ENCODE data around the gene DALRD3. TPM values are rescaled to one million over a fixed set of nuclear protein-coding genes. Genes with fewer than 3 reads are reported as not detected.

Gene DALRD3, protein sequence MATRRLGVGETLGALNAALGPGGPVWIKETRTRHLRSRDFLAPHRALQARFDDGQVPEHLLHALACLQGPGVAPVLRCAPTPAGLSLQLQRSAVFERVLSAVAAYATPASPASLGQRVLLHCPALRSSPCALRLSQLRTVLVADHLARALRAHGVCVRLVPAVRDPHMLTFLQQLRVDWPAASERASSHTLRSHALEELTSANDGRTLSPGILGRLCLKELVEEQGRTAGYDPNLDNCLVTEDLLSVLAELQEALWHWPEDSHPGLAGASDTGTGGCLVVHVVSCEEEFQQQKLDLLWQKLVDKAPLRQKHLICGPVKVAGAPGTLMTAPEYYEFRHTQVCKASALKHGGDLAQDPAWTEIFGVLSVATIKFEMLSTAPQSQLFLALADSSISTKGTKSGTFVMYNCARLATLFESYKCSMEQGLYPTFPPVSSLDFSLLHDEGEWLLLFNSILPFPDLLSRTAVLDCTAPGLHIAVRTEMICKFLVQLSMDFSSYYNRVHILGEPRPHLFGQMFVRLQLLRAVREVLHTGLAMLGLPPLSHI
- 10 to 100 TPM; 17.1 to 26.9 (median 21.8) TPM for polyA plus RNA-seq

DNA sequence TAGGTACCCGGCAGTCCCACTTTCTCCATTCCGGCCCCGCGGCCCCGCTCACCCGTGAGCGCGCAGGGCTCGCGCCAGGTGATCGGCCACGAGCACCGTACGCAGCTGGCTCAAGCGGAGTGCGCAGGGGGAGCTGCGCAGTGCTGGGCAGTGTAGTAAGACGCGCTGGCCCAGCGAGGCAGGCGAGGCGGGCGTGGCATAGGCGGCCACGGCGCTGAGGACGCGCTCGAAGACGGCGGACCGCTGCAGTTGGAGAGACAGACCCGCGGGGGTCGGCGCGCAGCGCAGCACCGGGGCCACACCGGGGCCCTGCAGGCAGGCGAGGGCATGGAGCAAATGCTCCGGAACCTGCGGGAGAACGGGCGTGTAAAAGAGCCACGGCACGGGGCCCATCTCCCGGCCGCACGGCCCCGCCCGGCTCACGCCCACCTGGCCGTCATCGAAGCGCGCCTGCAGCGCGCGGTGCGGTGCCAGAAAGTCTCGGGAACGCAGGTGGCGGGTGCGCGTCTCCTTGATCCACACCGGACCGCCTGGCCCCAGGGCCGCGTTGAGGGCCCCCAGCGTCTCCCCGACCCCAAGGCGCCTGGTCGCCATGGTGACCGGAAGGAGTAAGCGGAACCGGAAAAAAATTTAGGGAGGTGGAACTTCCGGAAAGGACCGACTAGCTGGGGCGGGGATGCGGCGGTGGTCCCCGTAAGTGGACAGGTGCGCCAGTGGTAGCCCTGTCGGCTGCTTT is at the start of gene DALRD3:
DALRD3 (minus strand) TSS at position 610 of the 736 bp plus-strand sequence; CDS start at position 594, 16 bp downstream.
- Mint-ChIP-seq H3K4me1 (peaks cover 36 to 40% of the 10 kb centered on the region in 2 donors), H3K4me3 (peak within 1 kb of the TSS; percentile 89 to 97 (median 91)), H3K36me3 (peaks cover 0 to 5% (median 3%) of the 10 kb centered on the region in 3 donors), H3K27me3 (ENCODE audit: low read depth in 3 of 3) (peaks cover 5 to 13% (median 6%) of the 10 kb centered on the region in 3 donors), H3K27ac (peak within 1 kb of the TSS; percentile 79 to 93 (median 91)), H3K9me3 (no peaks in the 10 kb centered on the region)
- peak; percentile 70 to 71 (median 70) for DNase-seq

DNA sequence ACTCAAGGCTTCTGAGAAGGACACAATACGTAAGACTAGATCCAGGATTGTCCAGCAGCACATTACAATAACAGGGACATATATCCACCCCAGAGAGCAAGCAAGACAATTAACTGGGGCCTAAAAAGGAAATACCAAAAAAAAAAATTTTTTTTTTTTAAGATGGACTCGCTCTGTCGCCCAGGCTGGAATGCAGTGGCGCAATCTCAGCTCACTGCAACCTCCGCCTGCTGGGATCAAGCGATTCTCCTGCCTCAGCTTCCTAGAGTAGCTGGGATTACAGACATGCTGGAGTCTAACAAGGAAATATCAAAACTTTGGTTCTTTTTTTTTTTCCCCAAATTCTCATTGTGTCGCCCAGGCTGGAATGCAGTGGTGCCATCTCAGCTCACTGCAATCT is 39.6 kb upstream of the DALRD3 start:
- Mint-ChIP-seq H3K27ac (peak overlapping the region in 1 of 6 donors; percentile 45), H3K4me3 (no peak overlapping the region), H3K36me3 (peaks cover 4 to 23% (median 6%) of the 10 kb centered on the region in 3 donors), H3K27me3 (ENCODE audit: low read depth in 3 of 3) (peaks cover 0 to 2% (median 0%) of the 10 kb centered on the region in 3 donors), H3K4me1 (no peaks in the 10 kb centered on the region), H3K9me3 (no peaks in the 10 kb centered on the region)
- DNase-seq, result no peak

DNA sequence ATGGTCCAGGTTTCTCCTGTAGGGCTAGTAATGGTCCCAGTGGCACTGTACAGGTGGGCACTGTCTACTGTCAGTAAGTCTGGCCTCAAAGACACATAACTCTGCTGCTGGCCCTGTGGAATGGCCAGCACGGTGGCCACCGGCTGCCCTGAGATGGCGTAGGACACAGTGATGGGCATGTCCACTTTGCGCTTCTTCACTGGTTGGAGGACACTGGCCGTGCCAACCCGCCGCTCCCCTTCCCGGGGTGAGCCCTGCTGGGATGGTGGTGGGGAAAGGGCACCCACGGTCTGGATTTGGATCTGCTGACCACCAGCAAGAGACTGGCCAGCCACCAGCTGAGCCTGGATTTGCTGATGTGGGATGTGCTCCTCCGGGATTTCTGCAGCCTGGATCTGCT is 38.9 kb upstream of the DALRD3 start:
- H3K9me3 Mint-ChIP-seq, result no peaks in the 10 kb centered on the region
- H3K4me1 Mint-ChIP-seq, result peaks cover 0 to under 1% of the 10 kb centered on the region in 2 donors
- peaks cover 0 to 2% (median 0%) of the 10 kb centered on the region in 3 donors for H3K27me3 Mint-ChIP-seq (ENCODE audit: low read depth in 3 of 3)
- no peak overlapping the region for H3K27ac Mint-ChIP-seq
- no peak overlapping the region for H3K4me3 Mint-ChIP-seq
- H3K36me3 Mint-ChIP-seq, result peaks cover 6 to 26% (median 7%) of the 10 kb centered on the region in 3 donors
- DNase-seq, result no peak

DNA sequence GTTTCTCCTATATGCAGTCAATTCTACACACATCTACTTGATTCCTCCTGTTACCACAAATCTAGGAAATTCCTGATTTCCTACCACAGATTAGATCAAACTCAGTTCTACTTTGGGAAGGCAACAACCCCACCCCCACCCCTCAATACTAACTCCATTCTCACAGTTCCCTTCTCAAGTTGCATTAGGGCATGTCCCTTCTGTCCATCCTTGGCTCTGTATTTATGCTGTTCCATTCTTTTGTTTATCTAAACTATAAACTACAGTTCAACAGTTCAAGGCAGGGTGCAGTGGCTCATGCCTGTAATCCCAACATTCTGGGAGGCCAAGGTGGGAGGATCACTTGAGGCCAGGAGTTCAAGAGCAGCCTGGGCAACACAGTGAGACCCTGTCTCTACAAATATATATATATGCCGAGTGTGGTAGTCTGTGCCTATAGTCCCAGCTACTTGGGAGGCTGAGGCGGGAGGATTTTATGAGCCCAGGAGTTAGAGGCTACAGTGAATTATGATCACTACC is 36.0 kb upstream of the DALRD3 start:
- no peak for DNase-seq
- no peaks in the 10 kb centered on the region for H3K9me3 Mint-ChIP-seq
- H3K4me3 Mint-ChIP-seq, result no peak overlapping the region
- H3K4me1 Mint-ChIP-seq, result peaks cover 6 to 16% of the 10 kb centered on the region in 2 donors
- H3K36me3 Mint-ChIP-seq, result peaks cover 11 to 28% (median 12%) of the 10 kb centered on the region in 3 donors
- peaks cover 0 to 2% (median 2%) of the 10 kb centered on the region in 3 donors for H3K27me3 Mint-ChIP-seq (ENCODE audit: low read depth in 3 of 3)
- H3K27ac Mint-ChIP-seq, result peak overlapping the region in 3 of 6 donors; percentile 14 to 51 (median 51)

DNA sequence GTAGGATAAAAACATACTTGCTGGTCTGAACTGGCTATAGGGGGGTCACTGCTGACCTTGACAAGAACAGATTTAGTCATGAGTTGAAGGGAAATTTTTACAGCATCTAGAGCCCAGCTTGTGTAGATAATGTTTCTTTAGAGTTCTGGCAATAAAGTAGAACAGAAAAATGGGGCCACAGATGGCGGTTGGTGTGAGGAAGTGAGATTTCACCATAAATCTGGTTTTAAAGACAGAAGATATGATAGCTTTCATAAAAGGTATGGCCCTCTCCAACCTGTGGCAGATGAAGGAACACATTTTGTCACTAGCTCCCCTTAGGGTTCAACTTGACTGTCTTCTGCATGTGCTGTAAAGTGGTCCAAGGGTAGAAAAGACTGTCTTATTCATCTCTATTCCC is 35.2 kb upstream of the DALRD3 start:
- Mint-ChIP-seq H3K27me3 (ENCODE audit: low read depth in 3 of 3) (peaks cover 0 to 2% (median 2%) of the 10 kb centered on the region in 3 donors), H3K27ac (no peak overlapping the region), H3K9me3 (no peaks in the 10 kb centered on the region), H3K4me1 (peaks cover 6 to 16% of the 10 kb centered on the region in 2 donors), H3K36me3 (peaks cover 11 to 28% (median 12%) of the 10 kb centered on the region in 3 donors), H3K4me3 (no peak overlapping the region)
- DNase-seq, result no peak

DNA sequence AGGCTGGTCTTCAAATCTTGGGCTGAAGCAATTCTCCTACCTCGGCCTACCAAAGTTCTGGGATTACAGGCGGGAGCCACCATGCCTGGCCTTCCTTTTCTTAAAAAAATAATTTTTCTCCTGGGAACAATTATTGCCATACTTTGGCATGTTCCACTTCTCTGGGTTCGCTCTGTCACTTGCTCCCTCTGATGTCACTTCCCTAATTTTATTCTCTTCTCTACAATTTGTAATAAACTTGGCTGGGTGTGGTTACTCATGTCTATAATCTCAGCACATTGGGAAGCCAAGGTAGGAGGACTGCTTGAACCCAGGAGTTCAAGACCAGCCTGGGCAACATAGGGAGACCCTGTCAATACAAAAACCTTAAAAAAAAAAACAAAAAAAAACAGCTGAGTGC is 16.9 kb upstream of the DALRD3 start:
- Mint-ChIP-seq H3K4me1 (no peaks in the 10 kb centered on the region), H3K4me3 (no peak overlapping the region), H3K36me3 (peaks cover 13 to 31% (median 14%) of the 10 kb centered on the region in 3 donors)

DNA sequence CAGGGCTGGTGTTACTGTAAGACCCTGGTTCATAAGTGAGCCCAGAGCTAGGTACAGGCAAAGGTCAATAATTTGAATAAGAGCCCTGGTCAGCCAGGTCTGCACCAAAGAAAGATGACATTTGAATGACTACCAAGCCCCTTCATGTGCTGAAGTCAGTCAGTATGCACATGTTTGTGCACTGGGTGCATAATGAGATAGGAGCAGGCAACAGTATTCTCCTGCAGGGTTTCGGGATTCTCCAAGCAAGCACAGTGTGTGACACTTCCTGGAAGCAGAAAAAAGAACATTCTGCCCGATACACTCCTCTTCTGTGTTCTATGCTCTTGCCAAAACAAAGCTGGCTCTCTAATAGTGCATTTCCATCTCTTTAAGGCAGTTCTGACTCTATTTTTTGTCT is 16.3 kb upstream of the DALRD3 start:
- Mint-ChIP-seq H3K4me3 (no peak overlapping the region), H3K4me1 (peaks cover 3 to 4% of the 10 kb centered on the region in 2 donors), H3K36me3 (peaks cover 13 to 27% (median 14%) of the 10 kb centered on the region in 3 donors), H3K27ac (peak overlapping the region in 1 of 6 donors; percentile 69), H3K27me3 (ENCODE audit: low read depth in 3 of 3) (peaks cover 0 to 4% (median 3%) of the 10 kb centered on the region in 3 donors), H3K9me3 (no peaks in the 10 kb centered on the region)
- no peak for DNase-seq

More for the DNA sequence above, 16.9 kb upstream of the DALRD3 start:
- H3K9me3 Mint-ChIP-seq, result no peaks in the 10 kb centered on the region
- H3K27me3 Mint-ChIP-seq (ENCODE audit: low read depth in 3 of 3), result peaks cover 0 to 3% (median 0%) of the 10 kb centered on the region in 3 donors
- H3K27ac Mint-ChIP-seq, result no peak overlapping the region
- no peak for DNase-seq

DNA sequence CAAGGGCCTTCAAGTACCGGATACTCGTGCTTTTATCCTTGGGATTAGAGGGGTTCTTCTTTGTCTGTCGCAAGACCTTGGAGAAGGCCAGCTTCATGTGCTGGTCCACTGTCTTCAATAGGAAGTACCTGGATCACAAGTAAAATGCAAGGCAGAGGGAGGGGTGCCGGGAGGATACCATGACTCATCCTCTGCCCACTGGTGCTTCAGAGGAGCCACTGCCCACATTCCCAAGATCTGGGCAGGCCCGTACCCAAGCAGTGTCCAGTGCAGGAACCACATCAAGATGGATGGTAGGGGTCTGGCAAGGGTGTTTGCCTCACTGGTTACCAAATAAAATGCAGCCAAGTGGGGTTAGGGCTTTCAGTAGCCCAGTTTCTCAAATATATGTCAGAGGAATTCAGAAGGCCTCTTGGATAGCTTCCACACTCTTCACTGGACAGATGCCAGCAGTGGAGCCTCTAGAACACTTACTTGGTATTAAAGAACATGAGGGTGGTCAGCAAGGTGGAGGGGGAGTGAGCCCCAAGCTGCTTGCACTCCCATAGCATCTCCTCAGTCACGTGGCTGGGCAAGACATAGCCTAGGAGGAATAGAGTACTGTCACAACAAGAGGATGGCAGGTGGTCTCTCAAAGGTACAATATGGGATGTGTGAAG is 14.4 kb upstream of the DALRD3 start:
- Mint-ChIP-seq H3K4me3 (no peak overlapping the region), H3K4me1 (peaks cover 21% of the 10 kb centered on the region in 2 donors), H3K27me3 (ENCODE audit: low read depth in 3 of 3) (peaks cover 5 to 13% (median 11%) of the 10 kb centered on the region in 3 donors), H3K27ac (peak overlapping the region in 1 of 6 donors; percentile 23), H3K9me3 (no peaks in the 10 kb centered on the region), H3K36me3 (peaks cover 13 to 27% (median 14%) of the 10 kb centered on the region in 3 donors)
- no peak for DNase-seq

DNA sequence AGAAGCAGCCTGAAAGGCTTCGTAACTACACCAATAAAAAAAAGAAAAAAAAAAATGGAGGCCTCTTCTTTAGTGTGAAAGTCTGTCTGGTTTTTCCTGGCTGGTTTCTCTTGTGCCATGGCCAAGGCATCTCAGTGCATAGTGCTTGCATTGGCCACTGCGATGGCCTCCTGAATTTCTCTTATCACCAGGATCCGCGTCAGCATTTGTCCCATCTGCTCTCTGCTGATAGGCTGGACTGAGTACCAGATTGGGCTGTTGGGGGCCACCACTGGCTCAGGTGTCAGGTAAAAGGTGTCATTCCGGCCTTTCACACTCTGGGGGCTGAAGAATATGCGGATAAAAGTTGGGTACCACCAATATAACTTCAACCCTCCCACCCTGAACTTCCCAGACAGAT is 11.9 kb upstream of the DALRD3 start:
- no peaks in the 10 kb centered on the region for H3K9me3 Mint-ChIP-seq
- H3K27ac Mint-ChIP-seq, result peak overlapping the region; percentile 59 to 99 (median 92)
- peaks cover 10 to 28% (median 10%) of the 10 kb centered on the region in 3 donors for H3K36me3 Mint-ChIP-seq
- peaks cover 5 to 11% (median 11%) of the 10 kb centered on the region in 3 donors for H3K27me3 Mint-ChIP-seq (ENCODE audit: low read depth in 3 of 3)
- H3K4me3 Mint-ChIP-seq, result no peak overlapping the region
- no peak for DNase-seq
- H3K4me1 Mint-ChIP-seq, result peaks cover 25 to 35% of the 10 kb centered on the region in 2 donors

DNA sequence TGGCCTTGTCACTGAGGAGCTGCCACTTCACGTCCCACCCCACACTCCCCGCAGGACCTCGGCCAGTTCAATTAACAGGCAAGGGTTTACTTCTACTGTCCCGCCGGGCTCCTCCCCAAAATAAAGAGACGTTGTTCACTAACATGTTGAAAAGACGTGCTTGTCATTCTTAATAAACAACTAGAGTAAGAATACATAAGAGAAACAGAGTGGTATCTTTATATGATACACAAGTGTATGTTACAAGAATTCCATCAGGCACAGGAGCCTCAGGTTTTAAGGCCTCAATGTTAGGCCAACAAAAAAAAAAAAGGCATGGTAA is 11.1 kb upstream of the DALRD3 start:
- Mint-ChIP-seq H3K27me3 (ENCODE audit: low read depth in 3 of 3) (peaks cover 5 to 11% (median 11%) of the 10 kb centered on the region in 3 donors), H3K4me3 (peak overlapping the region; percentile 84 to 94 (median 92)), H3K4me1 (peaks cover 25 to 35% of the 10 kb centered on the region in 2 donors), H3K36me3 (peaks cover 4 to 21% (median 10%) of the 10 kb centered on the region in 3 donors), H3K27ac (peak overlapping the region; percentile 91 to 99 (median 98)), H3K9me3 (no peaks in the 10 kb centered on the region)
- DNase-seq, result no peak

DNA sequence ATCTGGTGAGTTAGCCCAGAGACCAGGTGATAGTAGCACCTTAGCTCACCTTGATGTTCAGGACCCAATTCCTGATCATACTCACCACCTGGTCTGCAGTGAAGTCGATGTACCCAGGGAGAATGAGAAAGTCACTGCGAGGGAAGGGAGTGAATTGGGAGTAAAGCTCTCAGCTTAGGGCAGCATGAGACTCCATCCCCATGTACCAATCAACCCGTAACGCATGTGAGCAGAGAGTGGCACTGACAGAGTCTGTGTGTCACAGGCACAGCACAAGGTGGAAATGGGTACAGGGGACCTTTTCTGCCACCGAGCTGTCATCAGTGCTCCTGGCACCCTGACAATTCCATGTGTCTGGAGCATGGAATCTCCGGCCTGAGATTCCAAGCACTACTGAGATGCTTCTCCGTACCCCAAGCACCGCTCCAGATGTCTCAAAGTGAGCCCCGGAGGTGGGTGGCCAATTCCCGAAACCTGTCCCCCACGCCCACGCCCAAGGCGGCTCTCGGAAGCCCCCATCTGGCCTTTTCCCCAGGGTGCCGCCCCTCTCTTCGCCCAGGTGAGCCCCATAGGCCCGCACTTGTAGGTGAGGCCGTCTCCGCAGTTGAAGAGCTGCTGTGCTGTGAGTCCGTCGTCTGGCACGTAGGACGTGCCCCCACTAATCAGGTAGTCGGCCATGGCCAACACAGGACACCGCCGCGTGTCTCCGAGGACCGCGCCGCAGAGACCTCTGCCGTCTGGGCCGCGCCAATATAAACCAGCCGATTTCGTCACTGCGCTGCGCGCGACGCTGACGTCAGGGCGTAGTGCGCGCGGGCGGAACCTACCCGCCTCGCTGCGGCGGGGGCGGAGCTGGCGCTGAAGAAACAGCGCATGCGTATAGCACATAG is 10.5 kb upstream of the DALRD3 start, which contains the start of gene IMPDH2:
IMPDH2 (minus strand) TSS at position 726 of the 890 bp plus-strand sequence; CDS start at position 678, 48 bp downstream.
- peak within 1 kb of the TSS; percentile 84 to 94 (median 92) for H3K4me3 Mint-ChIP-seq
- H3K27me3 Mint-ChIP-seq (ENCODE audit: low read depth in 3 of 3), result peaks cover 5 to 11% (median 11%) of the 10 kb centered on the region in 3 donors
- H3K36me3 Mint-ChIP-seq, result peaks cover 4 to 25% (median 10%) of the 10 kb centered on the region in 3 donors
- peak within 1 kb of the TSS; percentile 91 to 99 (median 98) for H3K27ac Mint-ChIP-seq
- no peaks in the 10 kb centered on the region for H3K9me3 Mint-ChIP-seq
- peak; percentile 94 to 95 (median 95) for DNase-seq
- H3K4me1 Mint-ChIP-seq, result peaks cover 29 to 35% of the 10 kb centered on the region in 2 donors

DNA sequence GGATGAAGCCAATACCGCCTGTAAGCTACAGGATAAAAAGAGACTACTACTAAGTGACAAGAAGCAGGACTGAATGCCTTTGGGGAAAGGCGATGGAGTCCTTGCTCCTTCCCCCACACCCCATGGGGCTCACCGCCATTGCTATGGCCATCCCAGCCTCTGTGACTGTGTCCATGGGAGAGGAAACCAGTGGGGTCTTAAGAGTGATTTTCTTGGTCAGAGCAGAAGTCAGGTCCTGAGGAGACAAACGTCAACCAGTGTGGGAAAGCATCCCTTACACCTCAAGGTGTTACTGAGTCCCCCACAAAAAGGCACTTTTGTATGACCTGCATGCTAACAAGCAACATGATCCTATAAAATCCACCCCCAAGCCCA is 9.9 kb upstream of the DALRD3 start:
- Mint-ChIP-seq H3K4me3 (peak overlapping the region; percentile 84 to 94 (median 92)), H3K27ac (peak overlapping the region; percentile 91 to 99 (median 98)), H3K4me1 (peaks cover 33 to 36% of the 10 kb centered on the region in 2 donors), H3K36me3 (peaks cover 4 to 27% (median 10%) of the 10 kb centered on the region in 3 donors), H3K9me3 (no peaks in the 10 kb centered on the region), H3K27me3 (ENCODE audit: low read depth in 3 of 3) (peaks cover 5 to 14% (median 13%) of the 10 kb centered on the region in 3 donors)
- no peak for DNase-seq

All from immature natural killer cell (primary cell).